ENCODE measurements around the gene DMAP1. TPM values are rescaled to one million over a fixed set of nuclear protein-coding genes. Genes with fewer than 3 reads are reported as not detected.

Gene DMAP1
- total and polyA plus RNA-seq, 2 donors (not counting 1 experiment from before 2014, with no cell fraction given): 21.1 to 23.6 TPM

DNA sequence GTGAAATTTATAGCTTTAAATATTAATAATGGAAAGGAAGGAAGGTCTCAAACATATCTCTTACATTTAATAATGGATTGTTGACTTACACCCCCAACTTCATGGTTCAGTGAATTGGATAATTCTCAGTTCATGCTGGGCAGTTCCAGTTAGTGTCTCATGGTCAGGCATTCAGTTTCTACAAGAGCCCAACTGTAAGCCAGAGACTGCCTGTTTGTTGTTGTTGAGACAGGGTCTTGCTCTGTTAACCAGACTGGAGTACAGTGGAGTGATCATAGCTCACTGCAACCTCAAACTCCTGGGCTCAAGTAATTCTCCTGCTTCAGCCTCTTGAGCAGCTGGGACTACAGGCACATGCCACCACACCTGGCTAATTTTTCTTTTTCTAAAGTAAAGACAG, 5.0 kb upstream of the DMAP1 start:
- no peak overlapping the region for H3K27ac ChIP-seq (ENCODE audit: insufficient read depth, low read length)
- H4K20me1 ChIP-seq (ENCODE audit: control insufficient read depth, extremely low read depth, insufficient read depth, low read length): no peaks in the 10 kb centered on the region
- H2AFZ ChIP-seq (ENCODE audit: low read length): no peak overlapping the region
- H3K4me3 ChIP-seq (replicated peaks in 1 of 4; ENCODE audit: control extremely low read depth in 1 of 4, insufficient read depth in 1 of 4, low read depth in 3 of 4, low read length in 4 of 4): no peak overlapping the region
- TF ChIP-seq, protein P1, sequence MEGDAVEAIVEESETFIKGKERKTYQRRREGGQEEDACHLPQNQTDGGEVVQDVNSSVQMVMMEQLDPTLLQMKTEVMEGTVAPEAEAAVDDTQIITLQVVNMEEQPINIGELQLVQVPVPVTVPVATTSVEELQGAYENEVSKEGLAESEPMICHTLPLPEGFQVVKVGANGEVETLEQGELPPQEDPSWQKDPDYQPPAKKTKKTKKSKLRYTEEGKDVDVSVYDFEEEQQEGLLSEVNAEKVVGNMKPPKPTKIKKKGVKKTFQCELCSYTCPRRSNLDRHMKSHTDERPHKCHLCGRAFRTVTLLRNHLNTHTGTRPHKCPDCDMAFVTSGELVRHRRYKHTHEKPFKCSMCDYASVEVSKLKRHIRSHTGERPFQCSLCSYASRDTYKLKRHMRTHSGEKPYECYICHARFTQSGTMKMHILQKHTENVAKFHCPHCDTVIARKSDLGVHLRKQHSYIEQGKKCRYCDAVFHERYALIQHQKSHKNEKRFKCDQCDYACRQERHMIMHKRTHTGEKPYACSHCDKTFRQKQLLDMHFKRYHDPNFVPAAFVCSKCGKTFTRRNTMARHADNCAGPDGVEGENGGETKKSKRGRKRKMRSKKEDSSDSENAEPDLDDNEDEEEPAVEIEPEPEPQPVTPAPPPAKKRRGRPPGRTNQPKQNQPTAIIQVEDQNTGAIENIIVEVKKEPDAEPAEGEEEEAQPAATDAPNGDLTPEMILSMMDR (conservative IDR thresholded peaks at IDR 0.05 in 1 of 2, IDR thresholded peaks at IDR 0.05 in 1 of 2; ENCODE audit: low read depth in 1 of 2, low read length in 2 of 2): no peak
- no peak for TF ChIP-seq EZH2 (IDR thresholded peaks at IDR 0.05; ENCODE audit: low read length, missing control alignments)
- no peak for DNase-seq (ENCODE audit: low read depth in 2 of 2)
- H3K4me1 ChIP-seq (ENCODE audit: control insufficient read depth, extremely low read depth, insufficient read depth, low read length): no peaks in the 10 kb centered on the region
- H3K79me2 ChIP-seq (ENCODE audit: control insufficient read depth, insufficient read depth, low read length): no peaks in the 10 kb centered on the region
- H3K36me3 ChIP-seq (ENCODE audit: control insufficient read depth, insufficient read depth, low read length): no peaks in the 10 kb centered on the region
- no peaks in the 10 kb centered on the region for H3K9me3 ChIP-seq (ENCODE audit: control insufficient read depth, insufficient read depth, low read depth, low read length)
- no peaks in the 10 kb centered on the region for H3K27me3 ChIP-seq (ENCODE audit: control insufficient read depth, insufficient read depth, low read length)
- H3K4me2 ChIP-seq (ENCODE audit: extremely low read depth, insufficient read depth, low read length): no peak overlapping the region
- no peak overlapping the region for H3K9ac ChIP-seq (ENCODE audit: insufficient read depth, low read length)

DNA sequence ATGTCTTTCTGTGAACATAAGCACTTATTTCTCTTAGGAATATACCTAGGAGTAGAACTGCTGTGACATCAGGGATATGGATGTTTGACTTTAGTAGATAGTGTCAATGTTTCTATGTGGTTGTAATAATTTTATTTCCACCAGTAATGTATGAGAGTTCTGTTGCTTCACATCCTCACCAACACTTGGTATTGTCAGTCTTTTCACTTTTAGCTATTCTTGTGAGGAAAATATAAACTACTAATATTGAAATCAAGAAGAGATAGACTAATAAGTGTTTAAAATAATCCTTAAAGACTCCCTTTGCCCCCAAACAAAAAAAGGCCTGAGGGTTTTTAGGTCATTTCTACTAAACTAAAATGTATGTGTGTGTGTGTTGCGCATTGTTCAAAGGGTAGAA, 2.7 kb upstream of the DMAP1 start:
- Histone ChIP-seq H3K9me3 (ENCODE audit: control insufficient read depth, insufficient read depth, low read depth, low read length) (no peaks in the 10 kb centered on the region), H3K4me1 (ENCODE audit: control insufficient read depth, extremely low read depth, insufficient read depth, low read length) (peaks cover 2% of the 10 kb centered on the region), H3K27ac (ENCODE audit: insufficient read depth, low read length) (no peak overlapping the region), H2AFZ (ENCODE audit: low read length) (no peak overlapping the region), H4K20me1 (ENCODE audit: control insufficient read depth, extremely low read depth, insufficient read depth, low read length) (no peaks in the 10 kb centered on the region), H3K79me2 (ENCODE audit: control insufficient read depth, insufficient read depth, low read length) (peaks cover 7% of the 10 kb centered on the region), H3K27me3 (ENCODE audit: control insufficient read depth, insufficient read depth, low read length) (no peaks in the 10 kb centered on the region), H3K4me3 (replicated peaks in 1 of 4; ENCODE audit: control extremely low read depth in 1 of 4, insufficient read depth in 1 of 4, low read depth in 3 of 4, low read length in 4 of 4) (no peak overlapping the region), H3K9ac (ENCODE audit: insufficient read depth, low read length) (no peak overlapping the region), H3K4me2 (ENCODE audit: extremely low read depth, insufficient read depth, low read length) (no peak overlapping the region), H3K36me3 (ENCODE audit: control insufficient read depth, insufficient read depth, low read length) (peaks cover 6% of the 10 kb centered on the region)
- TF ChIP-seq EZH2 (IDR thresholded peaks at IDR 0.05; ENCODE audit: low read length, missing control alignments): no peak
- TF ChIP-seq, protein P1 (conservative IDR thresholded peaks at IDR 0.05 in 1 of 2, IDR thresholded peaks at IDR 0.05 in 1 of 2; ENCODE audit: low read depth in 1 of 2, low read length in 2 of 2): no peak
- no peak for DNase-seq (ENCODE audit: low read depth in 2 of 2)

DNA sequence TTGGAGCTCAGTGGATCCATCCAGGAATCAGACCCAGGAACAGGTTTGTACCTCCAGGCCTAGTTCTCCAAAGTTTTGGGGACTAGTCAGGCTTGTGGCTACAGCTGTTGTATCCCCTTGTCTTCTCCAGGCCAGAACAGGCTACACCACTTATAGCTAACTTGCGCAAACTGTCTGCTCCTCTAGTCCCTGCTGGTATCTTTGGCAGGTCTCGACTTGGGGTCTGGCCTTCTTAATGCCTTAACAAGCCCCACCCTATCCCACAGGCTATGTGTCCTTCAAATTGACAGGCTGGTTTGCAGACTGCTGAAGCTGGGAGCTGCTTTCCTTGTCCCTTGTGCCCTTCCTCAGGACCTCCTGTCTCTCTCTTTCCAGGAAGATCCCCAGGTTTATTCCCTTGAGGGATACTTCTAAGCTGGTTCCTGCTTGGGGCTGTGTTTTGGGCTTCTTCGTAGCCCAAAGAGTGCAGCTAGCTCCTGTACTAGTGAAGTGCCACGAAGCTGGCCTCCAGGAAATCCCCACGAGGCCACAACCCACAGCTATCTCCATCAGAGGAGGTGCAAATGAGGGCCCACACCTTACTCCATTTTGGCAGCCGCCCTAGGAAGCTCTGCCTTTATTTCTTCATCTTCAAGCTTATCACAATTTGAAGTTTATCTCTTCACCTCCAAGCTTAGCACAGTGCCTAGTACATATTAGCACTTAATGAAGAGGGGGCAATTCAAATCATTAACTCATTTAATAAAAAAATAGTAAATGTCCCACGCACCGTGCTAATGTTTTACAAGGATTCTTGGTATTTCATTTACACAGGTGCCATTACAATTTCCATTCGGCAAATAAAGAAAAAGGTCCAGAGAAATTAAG, 683 bp upstream of the DMAP1 start:
- Histone ChIP-seq H3K9ac (ENCODE audit: insufficient read depth, low read length) (no peak overlapping the region), H3K9me3 (ENCODE audit: control insufficient read depth, insufficient read depth, low read depth, low read length) (no peaks in the 10 kb centered on the region), H3K36me3 (ENCODE audit: control insufficient read depth, insufficient read depth, low read length) (peaks cover 8% of the 10 kb centered on the region), H3K4me2 (ENCODE audit: extremely low read depth, insufficient read depth, low read length) (peak overlapping the region; percentile 76), H4K20me1 (ENCODE audit: control insufficient read depth, extremely low read depth, insufficient read depth, low read length) (no peaks in the 10 kb centered on the region), H3K4me3 (replicated peaks in 1 of 4; ENCODE audit: control extremely low read depth in 1 of 4, insufficient read depth in 1 of 4, low read depth in 3 of 4, low read length in 4 of 4) (peak overlapping the region; percentile 83 to 98 (median 95)), H3K27ac (ENCODE audit: insufficient read depth, low read length) (no peak overlapping the region), H3K27me3 (ENCODE audit: control insufficient read depth, insufficient read depth, low read length) (no peaks in the 10 kb centered on the region), H3K79me2 (ENCODE audit: control insufficient read depth, insufficient read depth, low read length) (peaks cover 7% of the 10 kb centered on the region), H3K4me1 (ENCODE audit: control insufficient read depth, extremely low read depth, insufficient read depth, low read length) (peaks cover 2% of the 10 kb centered on the region), H2AFZ (ENCODE audit: low read length) (peak overlapping the region; percentile 80)
- TF ChIP-seq, protein P1 (conservative IDR thresholded peaks at IDR 0.05 in 1 of 2, IDR thresholded peaks at IDR 0.05 in 1 of 2; ENCODE audit: low read depth in 1 of 2, low read length in 2 of 2): no peak
- TF ChIP-seq EZH2 (IDR thresholded peaks at IDR 0.05; ENCODE audit: low read length, missing control alignments): no peak
- no peak for DNase-seq (ENCODE audit: low read depth in 2 of 2)

Measured in fibroblast of lung (primary cell).